Inferior parietal cortex (tissue), 1 donor: ENCODE data around the gene ZFP42.
A peak's percentile ranks its signal among the peaks of the same experiment; 100 is the strongest.
"Not testable (repeated sequence)": the region's sequence is repeated elsewhere in the genome, so short reads cannot be mapped to it uniquely, and the experiment has no call there.

Experiments
- DNase-seq: peaks from one replicate; pipeline ENCODE4 v3.0.0-alpha.2; 2016; ENCODE audit errors: extremely low spot score

The ZFP42 gene

GRCh38 chr4:188021548-188022249, 26.1 kb downstream of the ZFP42 start:
- DNase-seq = no peak

DNA sequence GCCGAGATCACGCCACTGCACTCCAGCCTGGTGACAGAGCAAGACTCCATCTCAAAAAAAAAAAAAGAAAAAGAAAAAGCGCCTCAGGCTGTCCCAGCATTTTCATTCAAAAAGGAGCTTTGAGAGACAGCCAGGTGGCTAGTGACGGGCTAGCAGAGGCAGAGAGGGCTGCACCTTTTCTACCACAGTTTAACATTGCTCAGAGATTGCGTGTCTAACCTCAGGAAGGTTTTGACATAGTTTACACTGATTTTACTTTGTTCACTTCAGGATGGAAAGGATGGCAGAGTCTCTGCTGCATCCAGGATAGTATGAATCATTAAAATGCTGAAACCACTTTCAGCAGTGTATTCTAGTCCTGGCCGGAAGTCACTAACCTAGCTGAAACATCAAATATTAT, 28.1 kb downstream of the ZFP42 start:
- DNase-seq = no peak

DNA sequence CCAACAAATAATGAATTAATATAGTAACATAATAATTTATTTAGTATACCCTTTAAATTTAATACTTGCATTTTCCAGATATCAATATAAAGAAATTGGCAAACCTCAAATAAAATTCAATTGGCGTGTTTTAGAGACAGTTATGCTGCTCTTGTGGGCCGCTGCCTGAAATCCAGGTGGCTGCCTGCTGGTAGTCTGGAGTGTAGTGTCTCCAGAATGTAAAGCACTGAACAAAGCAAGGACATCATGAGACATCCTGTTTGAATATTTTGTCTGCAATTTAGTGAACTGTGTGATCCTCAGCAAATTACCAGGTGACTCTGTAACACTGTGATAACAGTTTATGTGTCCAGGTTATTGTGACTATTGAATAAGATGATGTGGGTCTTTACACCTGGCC, 29.9 kb downstream of the ZFP42 start:
- no peak for DNase-seq

DNA sequence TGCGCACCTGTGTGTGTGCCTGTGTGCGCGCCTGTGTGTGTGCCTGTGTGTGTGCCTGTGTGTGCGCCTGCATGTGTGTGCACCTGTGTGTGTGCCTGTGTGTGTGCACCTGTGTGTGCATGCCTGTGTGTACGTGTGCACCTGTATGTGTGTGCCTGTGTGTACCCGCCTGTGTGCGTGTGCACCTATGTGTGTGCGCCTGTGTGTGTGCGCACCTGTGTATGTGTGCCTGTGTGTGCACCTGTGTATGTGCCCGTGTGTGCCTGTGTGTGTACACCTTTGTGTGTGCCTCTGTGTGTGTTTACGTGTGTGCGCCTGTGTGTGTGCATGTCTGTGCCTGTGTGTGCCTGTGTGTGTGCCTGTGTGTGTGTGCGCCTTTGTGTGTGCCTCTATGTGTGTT, 33.5 kb downstream of the ZFP42 start:
- DNase-seq = no peak

DNA sequence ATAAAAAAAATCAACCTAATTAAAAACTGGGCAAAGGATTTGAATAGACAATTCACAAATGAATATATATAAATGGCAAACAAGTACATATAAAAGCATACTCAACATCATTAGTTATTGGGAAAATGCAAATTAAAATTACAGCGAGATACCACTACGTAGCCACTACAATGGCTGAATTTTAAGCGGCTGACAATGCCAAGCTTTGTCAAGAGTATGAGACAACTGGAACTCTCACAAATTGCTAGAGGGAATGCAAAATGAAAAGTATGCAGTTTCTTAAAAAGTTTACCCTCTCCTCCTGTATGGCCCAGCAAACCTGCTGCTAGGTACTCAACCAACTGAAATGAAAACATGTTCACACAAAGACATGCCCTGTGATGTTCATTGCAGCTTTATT, 34.8 kb downstream of the ZFP42 start:
- peak; percentile 34 for DNase-seq

- DNase-seq = no peak
These were observed 36.2 kb downstream of the ZFP42 start for GRCh38 chr4:188031751-188032150.

GRCh38 chr4:188032170-188032569, 36.6 kb downstream of the ZFP42 start:
- no peak for DNase-seq

DNA sequence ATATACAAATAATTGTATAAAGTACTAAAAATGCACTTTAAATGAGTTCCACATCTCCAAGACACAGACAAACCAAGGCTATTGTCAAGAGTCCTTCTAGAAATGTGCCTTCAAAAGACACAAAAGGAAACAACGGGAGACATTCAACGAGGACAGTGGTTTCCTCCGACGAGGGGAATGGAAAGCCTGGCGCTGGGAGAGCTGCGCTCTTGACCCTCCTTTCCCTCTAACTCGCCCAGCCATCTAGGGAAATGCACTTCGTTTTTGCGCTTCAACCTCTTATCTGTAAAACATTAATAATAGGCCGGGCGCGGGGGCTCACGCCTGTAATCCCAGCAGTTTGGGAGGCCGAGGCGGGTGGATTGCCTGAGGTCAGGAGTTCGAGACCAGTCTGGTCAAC, 37.0 kb downstream of the ZFP42 start:
- no peak for DNase-seq

GRCh38 chr4:188037003-188037713, 41.6 kb downstream of the ZFP42 start:
- DNase-seq = no peak

GRCh38 chr4:188041721-188042120, 46.1 kb downstream of the ZFP42 start:
- no peak for DNase-seq

DNA sequence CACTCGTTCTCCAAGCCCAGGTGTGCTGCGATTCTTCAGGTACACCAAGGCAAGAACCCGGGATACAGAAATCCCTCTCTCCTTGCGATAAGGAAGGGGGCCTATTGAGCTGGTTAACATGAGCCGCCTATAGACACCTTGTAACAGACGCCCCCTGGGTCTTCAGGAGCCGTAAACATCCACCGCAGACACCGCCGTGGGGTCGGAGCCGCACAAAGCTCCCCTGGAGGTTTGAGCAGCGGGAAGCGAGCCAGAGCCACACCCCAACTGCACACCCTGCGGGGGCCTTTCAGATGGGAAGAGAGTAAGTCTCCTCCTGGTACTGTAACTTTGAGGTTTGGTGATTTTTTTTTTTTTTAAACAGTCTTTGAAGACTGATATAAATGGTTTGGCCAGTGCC, 46.6 kb downstream of the ZFP42 start:
- DNase-seq = no peak

DNA sequence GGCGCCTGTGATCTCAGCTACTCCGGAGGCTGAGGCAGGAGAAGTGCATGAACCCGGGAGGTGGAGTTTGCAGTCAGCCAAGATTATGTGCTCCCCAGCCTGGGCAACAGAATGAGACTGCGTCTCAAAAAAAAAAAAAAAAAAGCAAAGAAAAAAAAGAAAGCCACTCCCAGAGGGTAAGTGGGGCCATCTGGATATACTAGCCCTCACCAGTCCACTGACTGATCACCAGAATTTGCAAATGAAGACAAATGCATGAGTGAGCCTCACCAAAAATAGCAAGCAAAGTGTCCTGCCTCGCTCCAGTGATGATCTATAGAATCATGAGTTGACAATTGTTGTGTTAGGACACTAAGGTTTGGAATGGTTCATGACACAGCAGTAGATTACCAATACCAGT, 47.6 kb downstream of the ZFP42 start:
- DNase-seq = no peak

DNA sequence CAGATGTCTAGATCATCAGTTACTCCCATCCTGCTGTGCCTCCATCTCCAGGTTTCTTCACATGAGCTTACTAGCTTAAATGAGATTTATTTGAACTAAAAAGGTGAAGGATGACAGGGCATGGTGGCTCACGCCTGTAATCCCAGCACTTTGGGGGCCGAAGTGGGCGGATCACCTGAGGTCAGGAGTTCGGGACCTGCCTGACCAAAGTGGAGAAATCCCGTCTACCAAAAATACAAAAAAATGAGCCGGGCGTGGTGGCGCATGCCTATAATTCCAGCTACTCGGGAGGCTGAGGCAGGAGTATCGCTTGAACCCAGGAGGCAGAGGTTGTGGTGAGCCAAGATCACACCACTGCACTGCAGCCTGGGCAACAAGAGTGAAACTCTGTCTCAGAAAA, 49.9 kb downstream of the ZFP42 start:
- DNase-seq = not testable (repeated sequence)

GRCh38 chr4:188046657-188047056, 51.1 kb downstream of the ZFP42 start:
- no peak for DNase-seq

- DNase-seq = no peak
These were observed 57.7 kb downstream of the ZFP42 start for GRCh38 chr4:188053302-188053701.
